GM15510 (cell line): ENCODE data around the gene PRKCA.

ENCODE experiments used
- POLR2A ChIP-seq: IDR thresholded peaks from 3 replicates; pipeline ENCODE4 v1.6.1; 2011; ENCODE audit warnings: borderline replicate concordance; ENCODE audit not compliant: insufficient read length; ENCODE audit errors: extremely low read depth

PRKCA gene

GRCh38 chr17:66283296-66283934 lies 19.0 kb upstream of the PRKCA start:
- no peak for TF ChIP-seq POLR2A

- TF ChIP-seq POLR2A = no peak
These were observed 18.4 kb upstream of the PRKCA start for GRCh38 chr17:66283971-66284370.

- TF ChIP-seq POLR2A = no peak
These were observed 17.3 kb upstream of the PRKCA start for GRCh38 chr17:66285149-66285548.

- no peak for TF ChIP-seq POLR2A
These were observed 14.5 kb upstream of the PRKCA start for GRCh38 chr17:66287911-66288310.

- TF ChIP-seq POLR2A = no peak
These were observed 12.2 kb upstream of the PRKCA start for GRCh38 chr17:66290101-66290722.

GRCh38 chr17:66292353-66292752 lies 10.1 kb upstream of the PRKCA start:
- no peak for TF ChIP-seq POLR2A

GRCh38 chr17:66296289-66296725 lies 6.1 kb upstream of the PRKCA start:
- no peak for TF ChIP-seq POLR2A

- no peak for TF ChIP-seq POLR2A
These were observed 2.7 kb upstream of the PRKCA start for GRCh38 chr17:66299711-66300110.

GRCh38 chr17:66300956-66301355 lies 1.5 kb upstream of the PRKCA start:
- no peak for TF ChIP-seq POLR2A

GRCh38 chr17:66301367-66301863 lies 998 bp upstream of the PRKCA start:
- TF ChIP-seq POLR2A = no peak

GRCh38 chr17:66302761-66303626 lies 581 bp downstream of the PRKCA start:
- TF ChIP-seq POLR2A = no peak

- TF ChIP-seq POLR2A = no peak
These were observed 2.1 kb downstream of the PRKCA start for GRCh38 chr17:66304304-66305174.

- no peak for TF ChIP-seq POLR2A
These were observed 4.0 kb downstream of the PRKCA start for GRCh38 chr17:66306446-66306845.

- no peak for TF ChIP-seq POLR2A
These were observed 4.8 kb downstream of the PRKCA start for GRCh38 chr17:66307257-66307656.

GRCh38 chr17:66308856-66309255 lies 6.4 kb downstream of the PRKCA start:
- no peak for TF ChIP-seq POLR2A

- no peak for TF ChIP-seq POLR2A
These were observed 7.4 kb downstream of the PRKCA start for GRCh38 chr17:66309793-66310192.
